Activated CD4-positive, alpha-beta memory T cell treated with anti-CD3 and anti-CD28 coated beads, Interleukin-2, amount 10 ng/mL, durations not matched to agents 7 days and 5 days (primary cell): ENCODE results near the gene S100PBP. TPM values are rescaled to one million over a fixed set of nuclear protein-coding genes. Genes with fewer than 3 reads are reported as not detected.
"Not testable (repeated sequence)": the region's sequence is repeated elsewhere in the genome, so short reads cannot be mapped to it uniquely, and the experiment has no call there.

Source experiments
- CTCF ChIA-PET: fragments of 350-600 bp; sonication (Branson Sonifier 250); formaldehyde crosslinking; loops from one replicate; lab custom pipeline; 2021; ENCODE audit warnings: antibody characterized with exemption, inconsistent platforms; lab: Charles Lee
- POLR2A ChIA-PET: fragments of 350-600 bp; sonication (Branson Sonifier 250); formaldehyde crosslinking; loops from one replicate; lab custom pipeline; 2021; ENCODE audit warnings: antibody characterized with exemption; lab: Charles Lee
- DNase-seq: peaks from one replicate; pipeline ENCODE4 v3.0.0-alpha.2; 2020
- H3K27ac Mint-ChIP-seq: one replicate; pipeline ENCODE4 v1.8.0; 2021; ENCODE audit warnings: mild to moderate bottlenecking, mixed read lengths
- H3K27me3 Mint-ChIP-seq: one replicate; pipeline ENCODE4 v1.8.0; 2021; ENCODE audit warnings: mixed read lengths
- H3K36me3 Mint-ChIP-seq: one replicate; pipeline ENCODE4 v1.8.0; 2021; ENCODE audit warnings: low read depth, mixed read lengths
- H3K4me1 Mint-ChIP-seq: one replicate; pipeline ENCODE4 v1.8.0; 2021; ENCODE audit warnings: mixed read lengths
- H3K4me3 Mint-ChIP-seq: one replicate; pipeline ENCODE4 v1.8.0; 2021; ENCODE audit warnings: mild to moderate bottlenecking, mixed read lengths
- H3K9me3 Mint-ChIP-seq: one replicate; pipeline ENCODE4 v1.8.0; 2021; ENCODE audit warnings: mixed read lengths
- total RNA-seq, 2 experiments: library from RNA; stranded (reverse); gene quantifications; one replicate each; pipeline ENCODE4 v1.2.3, GENCODE V29; 2021

S100PBP gene
- total RNA-seq, 2 experiments from 2014 or later, result 78.4 to 84.0 TPM

DNA sequence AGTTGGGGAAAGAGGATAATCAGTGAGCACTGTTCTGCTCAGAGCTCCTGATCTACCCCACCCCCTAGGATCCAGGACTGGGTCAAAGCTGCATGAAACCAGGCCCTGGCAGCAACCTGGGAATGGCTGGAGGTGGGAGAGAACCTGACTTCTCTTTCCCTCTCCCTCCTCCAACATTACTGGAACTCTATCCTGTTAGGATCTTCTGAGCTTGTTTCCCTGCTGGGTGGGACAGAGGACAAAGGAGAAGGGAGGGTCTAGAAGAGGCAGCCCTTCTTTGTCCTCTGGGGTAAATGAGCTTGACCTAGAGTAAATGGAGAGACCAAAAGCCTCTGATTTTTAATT is 43.0 kb upstream of the S100PBP start:
- peak overlapping the region; percentile 57 for H3K27ac Mint-ChIP-seq
- ChIA-PET CTCF (interaction anchor here (0.6 to 7.7 kb wide), 9 partner anchors 12 to 834 kb away, joined by 3 to 157 read pairs (median 5); no protein-coding TSS in a partner anchor), POLR2A (interaction anchor here (1.0 kb wide), 1 partner anchor 62 kb away, joined by 3 read pairs; no protein-coding TSS in a partner anchor)
- H3K36me3 Mint-ChIP-seq, result peaks cover 47% of the 10 kb centered on the region
- H3K27me3 Mint-ChIP-seq, result no peaks in the 10 kb centered on the region
- no peak for DNase-seq
- H3K9me3 Mint-ChIP-seq, result no peaks in the 10 kb centered on the region
- no peak overlapping the region for H3K4me3 Mint-ChIP-seq
- H3K4me1 Mint-ChIP-seq, result peaks cover 15% of the 10 kb centered on the region

DNA sequence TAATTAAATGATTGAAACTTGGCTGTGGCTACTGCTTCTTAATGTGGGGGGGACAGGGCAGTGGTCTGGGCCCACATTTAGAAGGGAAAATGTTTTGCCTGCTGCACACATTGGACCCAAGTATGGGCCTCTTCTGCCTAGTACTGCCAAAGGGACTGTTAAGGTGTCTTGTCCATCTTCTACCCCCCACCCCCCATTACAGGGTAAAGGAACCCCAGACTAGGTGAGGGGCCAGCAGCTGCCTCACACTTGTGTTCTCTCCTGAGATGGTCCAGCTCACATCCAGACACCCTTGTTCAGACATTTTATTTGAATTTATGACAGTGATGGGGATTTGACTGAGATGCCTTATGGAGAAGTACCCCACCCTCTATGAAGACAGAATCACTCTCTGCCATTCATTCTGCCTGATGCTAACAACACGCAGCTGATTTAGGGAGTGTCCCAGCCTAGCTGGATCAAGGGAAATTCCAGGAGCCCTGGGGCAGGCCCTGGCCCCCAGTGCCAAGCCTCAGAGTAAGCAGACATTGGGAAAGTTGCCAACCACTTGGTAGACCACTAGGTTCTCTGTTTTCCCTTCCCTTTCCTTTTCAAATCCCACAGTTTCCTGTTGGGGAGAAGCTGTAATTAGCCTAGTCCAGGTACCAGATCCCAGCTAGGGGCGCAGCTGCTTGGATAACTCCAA is 42.4 kb upstream of the S100PBP start:
- no peak overlapping the region for H3K27ac Mint-ChIP-seq
- ChIA-PET POLR2A (interaction anchor here (1.0 kb wide), 2 partner anchors 62 to 63 kb away, joined by 3 to 5 read pairs; no protein-coding TSS in a partner anchor), CTCF (interaction anchor here (0.6 to 7.7 kb wide), 9 partner anchors 13 to 835 kb away, joined by 3 to 157 read pairs (median 5); no protein-coding TSS in a partner anchor)
- peaks cover 15% of the 10 kb centered on the region for H3K4me1 Mint-ChIP-seq
- H3K4me3 Mint-ChIP-seq, result no peak overlapping the region
- H3K27me3 Mint-ChIP-seq, result no peaks in the 10 kb centered on the region
- DNase-seq, result no peak
- no peaks in the 10 kb centered on the region for H3K9me3 Mint-ChIP-seq
- H3K36me3 Mint-ChIP-seq, result peaks cover 53% of the 10 kb centered on the region

DNA sequence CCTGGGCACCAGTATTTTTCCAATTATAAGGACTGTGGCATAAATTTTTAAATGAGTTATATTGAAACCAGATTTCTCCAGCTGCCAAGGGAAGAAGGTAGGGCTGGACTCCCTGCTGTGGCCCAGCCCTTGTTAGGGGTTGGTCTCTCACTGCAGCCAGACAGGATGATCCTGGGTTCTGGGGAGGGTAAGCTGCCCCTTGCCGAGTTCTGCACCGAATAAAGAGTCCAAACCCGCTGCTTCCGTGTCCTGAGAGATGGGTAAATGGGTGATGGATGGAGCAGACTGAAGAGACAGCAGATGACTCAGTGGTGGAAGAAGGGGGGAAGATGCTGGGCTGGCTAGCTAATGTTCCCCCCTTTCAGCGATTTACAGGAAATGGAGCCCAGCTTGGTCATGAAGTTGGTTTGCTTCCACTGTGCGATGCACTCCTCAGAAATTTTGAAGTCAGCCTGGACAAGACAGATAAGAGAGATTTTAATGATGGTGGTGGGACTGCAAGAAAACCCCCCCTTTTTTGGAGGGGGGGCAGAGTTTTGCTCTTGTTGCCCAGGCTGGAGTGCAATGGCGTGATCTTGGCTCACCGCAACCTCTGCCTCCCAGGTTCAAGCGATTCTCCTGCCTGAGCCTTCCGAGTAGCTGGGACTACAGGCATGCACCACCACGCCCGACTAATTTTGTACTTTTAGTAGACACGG is 41.7 kb upstream of the S100PBP start:
- POLR2A ChIA-PET, result interaction anchor here (1.0 kb wide), 1 partner anchor 63 kb away, joined by 5 read pairs; no protein-coding TSS in a partner anchor
- Mint-ChIP-seq H3K36me3 (peaks cover 60% of the 10 kb centered on the region), H3K4me1 (peaks cover 15% of the 10 kb centered on the region), H3K27me3 (no peaks in the 10 kb centered on the region), H3K4me3 (no peak overlapping the region), H3K27ac (no peak overlapping the region), H3K9me3 (no peaks in the 10 kb centered on the region)
- no peak for DNase-seq
- CTCF ChIA-PET, result interaction anchor here (1.0 to 7.7 kb wide), 4 partner anchors 36 to 96 kb away, joined by 3 to 157 read pairs (median 4); no protein-coding TSS in a partner anchor

DNA sequence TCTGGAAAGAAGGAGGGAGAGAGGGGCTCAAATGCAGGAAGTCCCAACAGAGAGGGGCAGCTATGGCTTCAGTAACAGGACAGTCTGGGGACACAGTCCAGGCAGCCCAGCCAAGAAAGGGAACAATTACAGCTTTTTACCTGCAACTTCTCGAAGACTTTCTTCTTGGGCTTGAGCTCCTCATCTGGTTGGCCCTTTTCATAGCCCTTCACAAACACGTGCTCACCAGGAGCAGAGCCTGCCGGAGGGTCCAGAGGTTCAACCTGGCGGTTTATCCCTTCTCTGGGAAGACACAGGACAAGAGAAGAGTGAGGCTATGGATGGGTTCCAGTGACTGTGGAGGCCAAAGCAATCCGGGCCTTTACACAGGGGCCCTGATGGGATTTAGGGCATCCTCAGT is 38.2 kb upstream of the S100PBP start:
- POLR2A ChIA-PET, result interaction anchor here (0.5 kb wide), 1 partner anchor 39 kb away, joined by 3 read pairs; no protein-coding TSS in a partner anchor
- DNase-seq, result no peak
- H3K4me1 Mint-ChIP-seq, result peaks cover 18% of the 10 kb centered on the region
- no peak overlapping the region for H3K4me3 Mint-ChIP-seq
- H3K27me3 Mint-ChIP-seq, result no peaks in the 10 kb centered on the region
- peaks cover 72% of the 10 kb centered on the region for H3K36me3 Mint-ChIP-seq
- CTCF ChIA-PET, result no interaction called here
- H3K9me3 Mint-ChIP-seq, result no peaks in the 10 kb centered on the region
- H3K27ac Mint-ChIP-seq, result no peak overlapping the region

DNA sequence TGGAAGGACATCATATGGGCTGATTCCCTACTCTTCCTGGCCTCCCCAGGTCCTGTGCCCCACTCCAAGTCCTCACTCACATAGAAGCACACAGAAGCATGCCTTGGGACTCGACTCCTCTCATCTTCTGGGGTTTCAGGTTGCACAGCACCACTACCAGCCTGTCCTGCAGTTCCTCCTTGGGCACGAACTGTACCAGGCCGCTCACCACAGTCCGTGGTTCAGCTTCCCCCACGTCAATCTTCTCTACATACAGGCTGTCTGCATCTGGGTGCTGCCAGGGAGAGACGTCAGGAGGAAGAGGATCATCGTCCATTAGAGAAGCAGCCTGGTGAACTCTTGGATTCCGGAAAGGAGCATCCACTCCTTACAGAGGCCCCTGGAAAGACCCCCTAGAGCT is 37.4 kb upstream of the S100PBP start:
- H3K36me3 Mint-ChIP-seq, result peaks cover 73% of the 10 kb centered on the region

DNA sequence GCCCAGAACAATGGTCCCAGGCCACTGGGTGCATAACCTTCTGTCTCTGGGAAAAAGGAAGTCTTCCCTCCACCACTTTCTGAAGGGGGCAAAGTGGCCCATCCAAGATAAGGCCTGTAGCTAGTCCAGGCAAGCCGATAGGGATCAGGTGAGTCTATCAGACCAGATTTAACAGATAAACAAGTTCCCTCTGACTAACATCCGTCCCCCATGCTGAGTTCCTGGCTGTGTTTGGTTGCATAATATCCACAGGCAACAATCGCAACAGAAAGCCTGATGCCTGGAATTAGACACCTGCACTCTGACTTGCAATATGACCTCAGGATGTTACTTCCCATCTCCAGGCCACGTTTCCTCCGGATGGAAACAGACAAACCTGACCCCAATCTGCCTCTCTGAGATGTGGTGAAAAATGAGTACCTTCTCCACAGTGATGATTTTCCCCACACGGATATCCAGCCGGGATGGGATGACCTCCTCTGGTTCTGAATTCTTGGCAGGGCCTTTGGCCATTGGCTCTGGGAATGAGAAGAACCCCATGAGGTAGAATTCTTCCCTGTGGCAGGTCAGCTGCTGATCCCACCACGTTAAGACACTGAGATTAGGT is 36.7 kb upstream of the S100PBP start:
- CTCF ChIA-PET, result interaction anchor here (0.7 to 2.5 kb wide), 2 partner anchors 8 to 68 kb away, joined by 3 to 12 read pairs; no protein-coding TSS in a partner anchor
- H3K27ac Mint-ChIP-seq, result peak overlapping the region; percentile 9
- peaks cover 73% of the 10 kb centered on the region for H3K36me3 Mint-ChIP-seq
- no peak overlapping the region for H3K4me3 Mint-ChIP-seq
- no peaks in the 10 kb centered on the region for H3K9me3 Mint-ChIP-seq
- H3K4me1 Mint-ChIP-seq, result peaks cover 16% of the 10 kb centered on the region
- POLR2A ChIA-PET, result no interaction called here
- no peaks in the 10 kb centered on the region for H3K27me3 Mint-ChIP-seq
- DNase-seq, result no peak

More for the DNA sequence above, 37.4 kb upstream of the S100PBP start:
- no peaks in the 10 kb centered on the region for H3K9me3 Mint-ChIP-seq
- H3K27ac Mint-ChIP-seq, result no peak overlapping the region
- no peak overlapping the region for H3K4me3 Mint-ChIP-seq
- POLR2A ChIA-PET, result interaction anchor here (0.6 kb wide), 1 partner anchor 283 kb away, joined by 3 read pairs; no protein-coding TSS in a partner anchor
- H3K27me3 Mint-ChIP-seq, result no peaks in the 10 kb centered on the region
- DNase-seq, result no peak
- CTCF ChIA-PET, result interaction anchor here (0.7 kb wide), 1 partner anchor 68 kb away, joined by 3 read pairs; no protein-coding TSS in a partner anchor
- peaks cover 18% of the 10 kb centered on the region for H3K4me1 Mint-ChIP-seq

DNA sequence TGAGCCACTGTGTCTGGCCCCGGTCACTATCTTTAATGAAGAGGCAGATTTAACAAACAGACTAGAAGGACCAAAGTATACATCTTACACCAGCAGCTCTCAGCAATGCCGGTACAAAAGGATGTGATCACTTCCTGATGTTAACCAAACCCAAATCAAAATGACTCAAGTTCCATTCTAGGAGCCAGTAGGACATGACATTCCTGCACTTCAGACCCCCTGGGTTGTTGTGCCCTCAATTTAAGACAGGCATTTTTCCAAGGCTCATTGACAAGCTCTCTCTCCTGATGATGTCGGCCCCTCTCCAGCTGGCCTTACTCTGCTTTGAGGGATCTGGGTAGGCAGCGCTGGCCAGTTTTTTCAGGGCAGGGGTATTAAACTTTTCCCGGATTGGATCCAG is 35.4 kb upstream of the S100PBP start:
- H3K27ac Mint-ChIP-seq, result peak overlapping the region; percentile 3
- H3K9me3 Mint-ChIP-seq, result no peaks in the 10 kb centered on the region
- no peak for DNase-seq
- no peak overlapping the region for H3K4me3 Mint-ChIP-seq
- H3K36me3 Mint-ChIP-seq, result peaks cover 77% of the 10 kb centered on the region
- CTCF ChIA-PET, result interaction anchor here (0.8 to 2.9 kb wide), 4 partner anchors 9 to 262 kb away, joined by 3 to 13 read pairs (median 8); no protein-coding TSS in a partner anchor
- peaks cover 15% of the 10 kb centered on the region for H3K4me1 Mint-ChIP-seq
- POLR2A ChIA-PET, result no interaction called here
- no peaks in the 10 kb centered on the region for H3K27me3 Mint-ChIP-seq

DNA sequence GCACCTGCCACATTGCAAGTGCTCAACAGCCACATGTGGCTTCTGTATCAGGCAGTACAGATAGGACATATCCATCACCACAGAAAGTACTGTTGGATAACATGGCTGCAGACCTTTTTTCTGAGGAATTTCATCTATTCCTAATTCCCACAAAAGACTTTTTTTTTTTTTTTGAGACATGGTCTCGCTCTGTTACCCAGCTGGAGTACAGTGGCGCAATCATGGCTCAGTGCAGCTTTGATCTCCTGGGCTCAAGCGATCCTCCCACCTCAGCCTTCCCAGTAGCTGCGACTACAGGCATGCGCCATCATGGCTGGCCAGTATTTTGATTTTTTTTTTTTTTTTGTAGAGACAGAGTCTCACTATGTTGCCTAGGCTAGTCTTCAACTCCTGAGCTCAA is 33.6 kb upstream of the S100PBP start:
- no peak for DNase-seq
- ChIA-PET POLR2A (interaction anchor here (1.1 to 1.5 kb wide), 2 partner anchors 10 to 15 kb away, joined by 3 to 4 read pairs; no protein-coding TSS in a partner anchor), CTCF (interaction anchor here (0.6 to 2.9 kb wide), 2 partner anchors 72 to 217 kb away, joined by 4 to 13 read pairs; no protein-coding TSS in a partner anchor)
- peaks cover 71% of the 10 kb centered on the region for H3K36me3 Mint-ChIP-seq
- no peaks in the 10 kb centered on the region for H3K9me3 Mint-ChIP-seq
- no peak overlapping the region for H3K4me3 Mint-ChIP-seq
- no peaks in the 10 kb centered on the region for H3K27me3 Mint-ChIP-seq
- H3K4me1 Mint-ChIP-seq, result peaks cover 17% of the 10 kb centered on the region
- H3K27ac Mint-ChIP-seq, result no peak overlapping the region

DNA sequence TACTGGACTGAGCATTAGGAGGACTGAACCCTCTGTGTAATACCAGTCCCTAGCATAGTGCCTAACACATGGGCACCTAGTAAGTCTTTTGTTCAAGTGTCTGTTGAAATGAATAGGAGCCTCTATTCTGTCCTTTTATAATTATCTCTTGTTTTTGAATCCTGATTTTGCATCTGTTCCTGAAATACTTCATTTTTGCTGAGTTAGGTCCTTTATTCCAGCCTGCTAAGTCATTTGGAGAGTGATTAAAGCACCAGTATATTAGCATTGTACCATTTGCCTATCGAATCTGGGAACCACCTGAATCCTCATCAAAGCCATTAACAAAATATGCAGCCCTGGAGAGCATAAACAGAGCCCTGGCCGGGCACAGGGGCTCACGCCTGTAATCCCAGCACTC is 32.6 kb upstream of the S100PBP start:
- Mint-ChIP-seq H3K36me3 (peaks cover 68% of the 10 kb centered on the region), H3K27ac (no peak overlapping the region), H3K9me3 (no peaks in the 10 kb centered on the region), H3K4me1 (peaks cover 17% of the 10 kb centered on the region), H3K4me3 (no peak overlapping the region), H3K27me3 (no peaks in the 10 kb centered on the region)
- DNase-seq, result no peak
- CTCF ChIA-PET, result no interaction called here
- POLR2A ChIA-PET, result no interaction called here

DNA sequence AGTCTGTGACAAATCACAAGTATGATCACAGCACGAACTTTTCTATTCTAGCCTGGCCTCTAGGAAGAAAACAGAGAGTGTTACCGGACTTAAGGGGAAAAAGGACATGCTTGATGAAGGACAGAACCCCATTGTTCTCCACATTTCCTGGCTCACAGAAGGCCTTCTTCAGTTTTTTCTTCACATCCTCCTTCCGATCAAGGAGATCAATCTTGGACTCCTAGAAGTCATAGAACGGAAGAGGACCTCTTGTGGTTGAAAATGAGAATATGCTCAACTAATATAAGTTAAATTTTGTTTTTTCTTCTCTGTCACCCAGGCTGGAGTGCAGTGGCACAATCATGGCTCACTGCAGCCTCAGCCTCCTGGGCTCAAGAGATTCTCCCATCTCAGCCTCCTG is 30.6 kb upstream of the S100PBP start:
- DNase-seq, result no peak
- H3K4me3 Mint-ChIP-seq, result no peak overlapping the region
- peaks cover 20% of the 10 kb centered on the region for H3K4me1 Mint-ChIP-seq
- H3K36me3 Mint-ChIP-seq, result peaks cover 60% of the 10 kb centered on the region
- H3K9me3 Mint-ChIP-seq, result no peaks in the 10 kb centered on the region
- POLR2A ChIA-PET, result no interaction called here
- no peaks in the 10 kb centered on the region for H3K27me3 Mint-ChIP-seq
- CTCF ChIA-PET, result interaction anchor here (1.0 to 1.3 kb wide), 4 partner anchors 12 to 80 kb away, joined by 3 to 7 read pairs (median 6); no protein-coding TSS in a partner anchor
- H3K27ac Mint-ChIP-seq, result peak overlapping the region; percentile 35

DNA sequence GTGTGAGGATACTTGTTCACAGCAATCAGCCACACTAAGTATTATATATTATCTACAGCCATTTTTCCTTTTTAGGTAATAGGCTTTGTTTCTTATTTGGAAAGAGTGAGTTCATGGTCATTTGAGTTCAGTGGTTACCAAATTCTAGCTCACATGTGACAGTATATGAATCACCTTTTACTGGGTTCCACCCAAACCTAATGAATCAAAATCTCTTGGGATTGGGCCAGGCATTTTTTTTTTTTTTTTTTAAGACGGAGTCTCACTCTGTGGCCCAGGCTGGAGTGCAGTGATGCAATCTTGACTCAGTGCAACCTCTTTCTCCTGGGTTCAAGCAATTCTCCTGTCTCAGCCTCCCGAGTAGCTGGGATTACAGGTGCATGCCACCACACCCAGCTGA is 28.1 kb upstream of the S100PBP start:
- H3K9me3 Mint-ChIP-seq, DNase-seq, H3K4me3 Mint-ChIP-seq, H3K27me3 Mint-ChIP-seq, H3K27ac Mint-ChIP-seq: not testable (repeated sequence)
- Mint-ChIP-seq H3K36me3 (peaks cover 62% of the 10 kb centered on the region), H3K4me1 (peaks cover 23% of the 10 kb centered on the region)
- ChIA-PET POLR2A (interaction anchor here (0.6 to 1.2 kb wide), 2 partner anchors 9 to 1521 kb away, joined by 3 to 6 read pairs; no protein-coding TSS in a partner anchor), CTCF (interaction anchor here (0.6 to 1.5 kb wide), 4 partner anchors 17 to 269 kb away, joined by 3 to 4 read pairs (median 3); no protein-coding TSS in a partner anchor)

DNA sequence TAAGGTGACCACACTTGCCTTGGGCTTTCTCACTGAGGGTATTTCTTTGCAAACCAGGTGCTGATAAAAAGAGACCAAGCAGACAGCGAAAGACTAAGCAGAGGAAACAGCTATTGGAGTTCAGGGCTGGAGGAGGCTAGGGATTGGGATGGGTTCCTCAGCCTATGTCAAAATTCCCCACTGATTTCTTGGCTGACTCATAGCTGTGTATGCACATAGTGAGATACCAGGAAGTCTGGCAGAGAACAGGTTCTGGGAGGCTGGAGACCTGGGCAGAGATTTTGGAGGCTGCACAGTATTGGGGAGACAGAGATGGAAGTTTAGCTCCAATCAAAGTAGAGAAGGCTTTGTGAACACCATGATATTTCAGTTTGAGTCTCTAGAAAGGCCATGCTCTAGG is 25.6 kb upstream of the S100PBP start:
- H3K9me3 Mint-ChIP-seq, result no peaks in the 10 kb centered on the region
- peaks cover 22% of the 10 kb centered on the region for H3K4me1 Mint-ChIP-seq
- no peak overlapping the region for H3K4me3 Mint-ChIP-seq
- no peak for DNase-seq
- POLR2A ChIA-PET, result no interaction called here
- CTCF ChIA-PET, result interaction anchor here (1.3 kb wide), 1 partner anchor 8 kb away, joined by 4 read pairs; no protein-coding TSS in a partner anchor
- H3K36me3 Mint-ChIP-seq, result peaks cover 51% of the 10 kb centered on the region
- no peaks in the 10 kb centered on the region for H3K27me3 Mint-ChIP-seq
- H3K27ac Mint-ChIP-seq, result no peak overlapping the region
